Ectodermal cell (in vitro differentiated cells): ENCODE results near the gene ARPC1B.
A peak's percentile ranks its signal among the peaks of the same experiment; 100 is the strongest.
"Not testable (repeated sequence)": the region's sequence is repeated elsewhere in the genome, so short reads cannot be mapped to it uniquely, and the experiment has no call there.

Source experiments
- H3K27ac ChIP-seq: 2 replicates; pipeline ENCODE4 v1.7.0; 2013; ENCODE audit warnings: mild to moderate bottlenecking, low read depth, low read length; ENCODE audit not compliant: insufficient read depth, poor library complexity, severe bottlenecking
- H3K27me3 ChIP-seq: 2 replicates; pipeline ENCODE4 v1.7.0; 2013; ENCODE audit warnings: mild to moderate bottlenecking, low read length; ENCODE audit not compliant: insufficient read depth, control insufficient read depth, poor library complexity, severe bottlenecking
- H3K36me3 ChIP-seq: one replicate; pipeline ENCODE4 v1.7.0; 2013; ENCODE audit warnings: low read length; ENCODE audit not compliant: control insufficient read depth, insufficient read depth
- H3K4me1 ChIP-seq: one replicate; pipeline ENCODE4 v1.7.0; 2013; ENCODE audit warnings: low read length; ENCODE audit not compliant: control insufficient read depth, insufficient read depth
- H3K4me3 ChIP-seq: 2 replicates; pipeline ENCODE4 v1.7.0; 2013; ENCODE audit warnings: low read depth, low read length, control low read depth; ENCODE audit not compliant: insufficient read depth
- H3K9me3 ChIP-seq: 2 replicates; pipeline ENCODE4 v1.7.0; 2013; ENCODE audit warnings: mild to moderate bottlenecking, low read length, moderate library complexity; ENCODE audit not compliant: control insufficient read depth
- WGBS, 2 experiments: methylation state at CpG; one replicate each; pipeline ENCODE4 v1.1.7; 2013; ENCODE audit warnings: missing lambda C conversion rate in 2 of 2; 5-methylcytosine and 5-hydroxymethylcytosine counted together

ARPC1B gene

GRCh38 chr7:99409806-99410205, 35.3 kb downstream of the ARPC1B start:
- Histone ChIP-seq H3K36me3 (peaks cover 29% of the 10 kb centered on the region), H3K27me3 (no peaks in the 10 kb centered on the region), H3K4me1 (peaks cover 8% of the 10 kb centered on the region), H3K4me3 (peak overlapping the region; percentile 96), H3K27ac (no peak overlapping the region), H3K9me3 (no peaks in the 10 kb centered on the region)
- WGBS, 2 experiments, result 80 to 83% methylated on average over 3 of the region's 3 CpGs

GRCh38 chr7:99410635-99411034, 36.1 kb downstream of the ARPC1B start:
- 95% methylated on average over 2 of the region's 2 CpGs for WGBS, 2 experiments
- no peak overlapping the region for H3K4me3 ChIP-seq
- H3K4me1 ChIP-seq, result peaks cover 8% of the 10 kb centered on the region
- no peaks in the 10 kb centered on the region for H3K27me3 ChIP-seq
- peaks cover 32% of the 10 kb centered on the region for H3K36me3 ChIP-seq
- no peak overlapping the region for H3K27ac ChIP-seq
- no peaks in the 10 kb centered on the region for H3K9me3 ChIP-seq

- H3K4me1 ChIP-seq, H3K4me3 ChIP-seq, H3K9me3 ChIP-seq, H3K27ac ChIP-seq, H3K27me3 ChIP-seq: not testable (repeated sequence)
- H3K36me3 ChIP-seq, result peaks cover 59% of the 10 kb centered on the region
- 71% methylated on average over 13 to 14 of the region's 17 CpGs for WGBS, 2 experiments
Measured at GRCh38 chr7:99415513-99416127, 41.1 kb downstream of the ARPC1B start.

GRCh38 chr7:99418260-99418659, 43.7 kb downstream of the ARPC1B start:
- Histone ChIP-seq H3K36me3 (peaks cover 55% of the 10 kb centered on the region), H3K9me3 (no peaks in the 10 kb centered on the region), H3K27ac (no peak overlapping the region), H3K27me3 (no peaks in the 10 kb centered on the region), H3K4me1 (no peaks in the 10 kb centered on the region), H3K4me3 (no peak overlapping the region)
- WGBS, 2 experiments, result 95 to 96% methylated on average over 9 of the region's 9 CpGs

GRCh38 chr7:99419323-99420021, 44.9 kb downstream of the ARPC1B start:
- Histone ChIP-seq H3K27ac (no peak overlapping the region), H3K9me3 (no peaks in the 10 kb centered on the region), H3K4me3 (no peak overlapping the region), H3K36me3 (peaks cover 53% of the 10 kb centered on the region), H3K27me3 (no peaks in the 10 kb centered on the region), H3K4me1 (no peaks in the 10 kb centered on the region)
- 95% methylated on average over 29 of the region's 29 CpGs for WGBS, 2 experiments

- H3K9me3 ChIP-seq, result no peaks in the 10 kb centered on the region
- no peaks in the 10 kb centered on the region for H3K27me3 ChIP-seq
- no peak overlapping the region for H3K27ac ChIP-seq
- no peaks in the 10 kb centered on the region for H3K4me1 ChIP-seq
- H3K36me3 ChIP-seq, result peaks cover 53% of the 10 kb centered on the region
- WGBS, 2 experiments, result 95 to 96% methylated on average over 5 of the region's 5 CpGs
- no peak overlapping the region for H3K4me3 ChIP-seq
Measured at GRCh38 chr7:99420213-99420612, 45.7 kb downstream of the ARPC1B start.

- H3K27me3 ChIP-seq, result no peaks in the 10 kb centered on the region
- WGBS, 2 experiments, result 93 to 95% methylated on average over 7 of the region's 7 CpGs
- peaks cover 54% of the 10 kb centered on the region for H3K36me3 ChIP-seq
Measured at GRCh38 chr7:99420986-99421385, 46.5 kb downstream of the ARPC1B start.

GRCh38 chr7:99422186-99422585, 47.7 kb downstream of the ARPC1B start:
- H3K9me3 ChIP-seq, result no peaks in the 10 kb centered on the region
- H3K4me3 ChIP-seq, result no peak overlapping the region
- WGBS, 2 experiments, result 94% methylated on average over 11 of the region's 11 CpGs
- no peaks in the 10 kb centered on the region for H3K27me3 ChIP-seq
- no peak overlapping the region for H3K27ac ChIP-seq
- peaks cover 43% of the 10 kb centered on the region for H3K36me3 ChIP-seq
- H3K4me1 ChIP-seq, result no peaks in the 10 kb centered on the region

More at GRCh38 chr7:99420986-99421385, 46.5 kb downstream of the ARPC1B start:
- H3K4me1 ChIP-seq, result no peaks in the 10 kb centered on the region
- no peak overlapping the region for H3K4me3 ChIP-seq
- no peaks in the 10 kb centered on the region for H3K9me3 ChIP-seq
- H3K27ac ChIP-seq, result no peak overlapping the region

- Histone ChIP-seq H3K4me3 (no peak overlapping the region), H3K36me3 (peaks cover 39% of the 10 kb centered on the region), H3K9me3 (no peaks in the 10 kb centered on the region), H3K4me1 (no peaks in the 10 kb centered on the region), H3K27ac (no peak overlapping the region), H3K27me3 (no peaks in the 10 kb centered on the region)
- WGBS, 2 experiments, result 89 to 92% methylated on average over 5 of the region's 5 CpGs
Measured at GRCh38 chr7:99422625-99423024, 48.1 kb downstream of the ARPC1B start.

- no peaks in the 10 kb centered on the region for H3K27me3 ChIP-seq
- no peak overlapping the region for H3K27ac ChIP-seq
- no peak overlapping the region for H3K4me3 ChIP-seq
- WGBS, 2 experiments, result 94% methylated on average over 24 of the region's 24 CpGs
- no peaks in the 10 kb centered on the region for H3K9me3 ChIP-seq
- no peaks in the 10 kb centered on the region for H3K4me1 ChIP-seq
- H3K36me3 ChIP-seq, result peaks cover 35% of the 10 kb centered on the region
Measured at GRCh38 chr7:99424932-99425730, 50.6 kb downstream of the ARPC1B start.
